GM23248 (cell line): ENCODE data around the gene SDF2L1. TPM values are rescaled to one million over a fixed set of nuclear protein-coding genes. Genes with fewer than 3 reads are reported as not detected.
A peak's percentile ranks its signal among the peaks of the same experiment; 100 is the strongest.

Experiments
- DNase-seq: peaks from one replicate; pipeline ENCODE4 v3.0.0-alpha.2; 2015
- H2AFZ ChIP-seq: fragments of 200-600 bp; sonication (generic); 2 replicates; pipeline ENCODE4 v1.6.1; 2016; ENCODE audit warnings: antibody characterized with exemption
- H3F3A ChIP-seq: fragments of 200-600 bp; sonication (generic); 2 replicates; pipeline ENCODE4 v1.6.1; 2016; ENCODE audit warnings: mild to moderate bottlenecking, antibody characterized with exemption, mixed run types; ENCODE audit not compliant: insufficient read depth
- H3K27ac ChIP-seq: fragments of 200-600 bp; sonication (generic); 2 replicates; pipeline ENCODE4 v1.5.1; 2016; ENCODE audit warnings: mild to moderate bottlenecking
- H3K27me3 ChIP-seq: fragments of 200-600 bp; sonication (generic); replicated peaks from 2 replicates; pipeline ENCODE4 v1.6.1; 2016; ENCODE audit warnings: mild to moderate bottlenecking; ENCODE audit not compliant: insufficient read depth
- H3K36me3 ChIP-seq: fragments of 200-600 bp; sonication (generic); 2 replicates; pipeline ENCODE4 v1.6.1; 2016; ENCODE audit warnings: low read depth, mild to moderate bottlenecking
- H3K4me1 ChIP-seq: fragments of 200-600 bp; sonication (generic); 2 replicates; pipeline ENCODE4 v1.6.1; 2016; ENCODE audit warnings: mild to moderate bottlenecking; ENCODE audit not compliant: insufficient read depth
- H3K4me2 ChIP-seq: fragments of 200-600 bp; sonication (generic); one replicate; pipeline ENCODE4 v1.6.1; 2016; ENCODE audit warnings: mild to moderate bottlenecking; ENCODE audit not compliant: unreplicated experiment
- H3K4me3 ChIP-seq: fragments of 200-600 bp; sonication (generic); 2 replicates; pipeline ENCODE4 v1.5.1; 2016; ENCODE audit warnings: mild to moderate bottlenecking
- H3K79me2 ChIP-seq: fragments of 200-600 bp; sonication (generic); 2 replicates; pipeline ENCODE4 v1.6.1; 2016; ENCODE audit warnings: mild to moderate bottlenecking; ENCODE audit not compliant: insufficient read depth
- H3K9ac ChIP-seq: fragments of 200-600 bp; sonication (generic); 2 replicates; pipeline ENCODE4 v1.6.1; 2016; ENCODE audit warnings: mild to moderate bottlenecking
- H3K9me2 ChIP-seq: fragments of 200-600 bp; sonication (generic); 2 replicates; pipeline ENCODE4 v1.6.1; 2016; ENCODE audit warnings: mixed run types, mild to moderate bottlenecking, moderate library complexity; ENCODE audit not compliant: insufficient read depth
- H3K9me3 ChIP-seq: fragments of 200-600 bp; sonication (generic); one replicate; pipeline ENCODE4 v1.6.1; 2017; ENCODE audit warnings: low read depth
- H4K20me1 ChIP-seq: fragments of 200-600 bp; sonication (generic); 2 replicates; pipeline ENCODE4 v1.6.0; 2016; ENCODE audit not compliant: insufficient read depth
- EZH2 ChIP-seq: fragments of 200-600 bp; sonication (generic); IDR thresholded peaks from 2 replicates; pipeline ENCODE4 v1.6.1; 2018; ENCODE audit warnings: antibody characterized with exemption, mild to moderate bottlenecking; ENCODE audit not compliant: insufficient read depth, poor library complexity, severe bottlenecking
- EZH2phosphoT487 ChIP-seq: fragments of 200-600 bp; sonication (generic); IDR thresholded peaks from 2 replicates; pipeline ENCODE4 v1.6.1; 2018; ENCODE audit warnings: antibody characterized with exemption, moderate library complexity, mild to moderate bottlenecking, low read depth; ENCODE audit not compliant: insufficient read depth
- WGBS, 2 experiments: methylation state at CpG; one replicate each; pipeline ENCODE4 v1.1.6; 2015 to 2017; ENCODE audit warnings: low lambda C conversion rate in 2 of 2, low coverage in 1 of 2; ENCODE audit errors: missing lambda C conversion rate in 2 of 2; 5-methylcytosine and 5-hydroxymethylcytosine counted together
- in situ Hi-C: fragments of 300-500 bp; cut with MboI; formaldehyde crosslinking; loops from 2 replicates; pipeline ENCODE4 v1.15.0; 2020
- polyA plus RNA-seq: library from polyadenylated mRNA; unstranded; fragments of >200 nt; fragmentation: Nextera tagmentation; extraction: Ambion mirVana; gene quantifications from 2 replicates; pipeline ENCODE4 v1.2.1, GENCODE V29; 2016
- total RNA-seq: library from RNA; depleted of rRNA; stranded (reverse); fragments of >200 nt; shearing (Covaris generic); gene quantifications from 2 replicates; pipeline ENCODE4 v1.2.3, GENCODE V29; 2014

SDF2L1 gene
- total and polyA plus RNA-seq, 2 experiments from 2014 or later, result 33.9 to 37.2 TPM

DNA sequence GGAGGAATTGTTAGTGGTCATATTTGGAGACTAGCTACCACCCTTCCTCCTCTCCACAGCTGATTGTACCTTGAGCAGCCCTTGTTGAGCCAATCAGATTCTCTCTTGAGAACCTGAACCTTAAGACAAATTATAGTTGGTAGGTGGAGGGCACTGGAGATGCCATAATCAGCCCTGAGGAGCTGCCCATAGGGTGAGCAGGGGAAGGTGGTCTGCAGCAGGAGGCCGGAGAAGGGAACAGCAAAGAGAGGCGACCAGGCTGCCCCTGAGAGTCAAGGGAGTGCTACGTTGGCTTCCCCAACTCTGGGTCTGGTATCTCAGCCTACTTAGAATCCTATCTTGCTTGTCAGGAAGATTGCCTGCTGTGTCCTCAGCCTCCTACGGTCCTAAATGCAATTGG is 2.7 kb upstream of the SDF2L1 start:
- in situ Hi-C loops, result loop anchor here (25.0 kb wide), 1 partner anchor 177 kb away; the partner anchor contains the start of gene TMEM191C
- H2AFZ ChIP-seq, result no peak overlapping the region
- WGBS, 2 experiments, result 60 to 65% methylated on average over 4 of the region's 4 CpGs

DNA sequence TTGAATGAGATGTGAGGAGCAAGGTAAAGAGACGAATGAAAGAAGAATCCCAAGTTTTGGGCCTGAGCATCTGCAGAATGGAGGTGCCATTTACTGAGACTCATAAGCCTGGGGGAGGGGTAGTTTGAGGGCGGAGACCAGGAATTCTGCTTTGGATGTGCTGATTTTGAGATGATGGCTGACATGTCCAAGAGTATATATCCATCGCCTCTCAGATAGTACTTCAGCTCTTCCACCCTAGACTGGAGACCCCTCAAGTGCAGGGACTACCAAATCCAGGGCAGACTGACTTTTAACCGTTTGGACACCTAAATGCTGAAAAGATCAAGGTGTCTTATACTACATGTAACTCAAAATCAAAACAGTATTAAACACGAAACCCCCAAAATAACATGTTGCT is 1.3 kb upstream of the SDF2L1 start:
- in situ Hi-C loops, result loop anchor here (25.0 kb wide), 1 partner anchor 179 kb away; the partner anchor contains the start of gene TMEM191C
- Histone ChIP-seq H3K9me3 (no peaks in the 10 kb centered on the region), H4K20me1 (no peaks in the 10 kb centered on the region), H3K9me2 (no peaks in the 10 kb centered on the region), H3K4me3 (no peak overlapping the region), H3F3A (no peaks in the 10 kb centered on the region), H3K79me2 (peaks cover 5% of the 10 kb centered on the region; the same call in 1 of the 2 replicates), H3K36me3 (no peaks in the 10 kb centered on the region), H2AFZ (0 out of 2 replicates have a peak overlapping the region, but pooled peaks have one; percentile 95), H3K4me1 (no peaks in the 10 kb centered on the region), H3K4me2 (no peak overlapping the region), H3K9ac (no peak overlapping the region), H3K27ac (no peak overlapping the region), H3K27me3 (no peaks in the 10 kb centered on the region)
- 74 to 76% methylated on average over 5 of the region's 5 CpGs for WGBS, 2 experiments
- DNase-seq, result no peak
- no peak for TF ChIP-seq EZH2phosphoT487
- no peak for TF ChIP-seq EZH2

More for the DNA sequence above, 2.7 kb upstream of the SDF2L1 start:
- no peaks in the 10 kb centered on the region for H3K4me1 ChIP-seq
- H3K9ac ChIP-seq, result no peak overlapping the region
- H4K20me1 ChIP-seq, result no peaks in the 10 kb centered on the region
- no peak overlapping the region for H3K4me3 ChIP-seq
- H3K36me3 ChIP-seq, result no peaks in the 10 kb centered on the region
- DNase-seq, result no peak
- H3K9me2 ChIP-seq, result no peaks in the 10 kb centered on the region
- H3K4me2 ChIP-seq, result no peak overlapping the region
- TF ChIP-seq EZH2, result no peak
- TF ChIP-seq EZH2phosphoT487, result no peak
- no peaks in the 10 kb centered on the region for H3K9me3 ChIP-seq
- H3F3A ChIP-seq, result no peaks in the 10 kb centered on the region
- H3K79me2 ChIP-seq, result peaks cover 5% of the 10 kb centered on the region; the same call in 1 of the 2 replicates
- H3K27ac ChIP-seq, result no peak overlapping the region
- H3K27me3 ChIP-seq, result no peaks in the 10 kb centered on the region

GRCh38 chr22:21641417-21641788 is 699 bp upstream of the SDF2L1 start:
- H3F3A ChIP-seq, result no peaks in the 10 kb centered on the region
- no peaks in the 10 kb centered on the region for H3K9me3 ChIP-seq
- H4K20me1 ChIP-seq, result no peaks in the 10 kb centered on the region
- no peaks in the 10 kb centered on the region for H3K9me2 ChIP-seq
- H3K4me1 ChIP-seq, result no peaks in the 10 kb centered on the region
- H3K27me3 ChIP-seq, result no peaks in the 10 kb centered on the region
- H3K27ac ChIP-seq, result peak overlapping the region; percentile 42
- peak overlapping the region; percentile 95 for H2AFZ ChIP-seq
- peak overlapping the region; percentile 73 for H3K9ac ChIP-seq
- TF ChIP-seq EZH2phosphoT487 (no peak), EZH2 (no peak)
- H3K79me2 ChIP-seq, result peaks cover 5% of the 10 kb centered on the region; the same call in 1 of the 2 replicates
- H3K36me3 ChIP-seq, result no peaks in the 10 kb centered on the region
- peak overlapping the region; percentile 78 for H3K4me2 ChIP-seq
- DNase-seq, result peak; percentile 74
- H3K4me3 ChIP-seq, result peak overlapping the region; percentile 76
- WGBS, 2 experiments, result 2% methylated on average over 9 of the region's 9 CpGs
- in situ Hi-C loops, result loop anchor here (25.0 kb wide), 1 partner anchor 179 kb away; the partner anchor contains the start of gene TMEM191C

DNA sequence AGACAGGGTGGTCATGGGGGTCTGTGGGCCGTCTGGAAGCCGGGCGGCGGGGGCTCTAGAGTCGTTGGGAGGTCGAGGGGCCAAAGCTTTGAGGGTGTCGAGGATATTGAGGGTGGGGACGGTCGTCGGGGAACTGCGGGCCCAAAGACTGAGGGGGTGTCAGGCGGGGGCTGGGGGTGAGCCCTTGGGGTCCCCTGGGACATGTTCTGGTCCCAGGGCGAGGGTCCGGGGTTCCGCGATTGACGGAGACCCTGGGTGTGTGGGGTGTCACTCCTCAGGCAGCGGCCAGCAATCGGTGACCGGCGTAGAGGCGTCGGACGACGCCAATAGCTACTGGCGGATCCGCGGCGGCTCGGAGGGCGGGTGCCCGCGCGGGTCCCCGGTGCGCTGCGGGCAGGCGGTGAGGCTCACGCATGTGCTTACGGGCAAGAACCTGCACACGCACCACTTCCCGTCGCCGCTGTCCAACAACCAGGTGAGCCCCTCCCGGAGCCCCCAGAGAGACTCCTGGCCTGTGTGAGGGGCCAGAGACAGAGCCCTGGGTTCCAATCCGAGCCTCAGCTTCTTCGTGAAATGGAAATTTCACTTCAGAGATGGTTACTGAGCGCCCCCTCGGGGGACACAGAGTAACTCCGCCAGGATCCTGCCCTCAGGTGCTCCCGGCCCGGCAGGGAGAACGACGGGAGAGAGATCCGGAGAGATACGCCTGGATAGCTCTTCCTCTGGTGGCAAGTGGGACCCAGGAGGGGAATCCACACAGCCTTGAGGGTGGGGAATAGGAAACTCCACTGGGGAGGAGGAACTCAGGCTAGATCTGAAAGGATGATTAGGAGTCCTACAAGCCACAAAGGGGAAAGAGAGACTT is 714 bp downstream of the SDF2L1 start:
- Histone ChIP-seq H3K36me3 (no peaks in the 10 kb centered on the region), H2AFZ (peak overlapping the region; percentile 86), H3K79me2 (peaks cover 5% of the 10 kb centered on the region; the same call in 1 of the 2 replicates), H4K20me1 (no peaks in the 10 kb centered on the region), H3K27ac (peak overlapping the region; percentile 57), H3K9me2 (no peaks in the 10 kb centered on the region), H3K4me2 (peak overlapping the region; percentile 74), H3F3A (no peaks in the 10 kb centered on the region), H3K4me1 (no peaks in the 10 kb centered on the region), H3K9ac (peak overlapping the region; percentile 84), H3K4me3 (peak overlapping the region; percentile 76), H3K9me3 (no peaks in the 10 kb centered on the region), H3K27me3 (no peaks in the 10 kb centered on the region)
- in situ Hi-C loops, result loop anchor here (25.0 kb wide), 1 partner anchor 181 kb away; the partner anchor contains the start of gene TMEM191C
- TF ChIP-seq EZH2, result no peak
- no peak for TF ChIP-seq EZH2phosphoT487
- WGBS, 2 experiments, result 2 to 5% methylated on average over 41 to 44 of the region's 56 CpGs
- peak; percentile 84 for DNase-seq
